ENCODE measurements around the gene PSMA2.

Gene PSMA2

DNA sequence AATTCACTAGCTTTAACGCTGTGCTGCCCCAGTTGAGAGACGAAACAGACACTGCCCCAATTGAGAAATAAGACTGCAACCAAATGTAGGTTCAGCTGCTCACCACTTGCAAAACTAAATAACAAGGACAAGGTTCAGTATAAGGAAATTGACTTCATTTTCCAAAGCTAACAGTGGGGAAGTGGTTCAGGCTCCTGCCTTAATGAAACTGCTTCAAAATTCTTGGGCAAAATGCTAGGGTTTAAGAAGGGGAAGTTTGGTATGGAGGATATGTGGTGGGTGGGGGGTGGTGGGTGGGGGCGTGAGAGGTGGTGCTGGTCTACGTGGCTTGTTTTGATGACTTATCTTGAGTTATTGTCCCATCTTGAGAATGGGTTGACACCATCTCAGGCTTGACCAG, 22.0 kb upstream of the PSMA2 start:
- H3K27ac ChIP-seq: no peak overlapping the region
- TF ChIP-seq ZFX (IDR thresholded peaks at IDR 0.05): no peak
- TF ChIP-seq, protein P1, sequence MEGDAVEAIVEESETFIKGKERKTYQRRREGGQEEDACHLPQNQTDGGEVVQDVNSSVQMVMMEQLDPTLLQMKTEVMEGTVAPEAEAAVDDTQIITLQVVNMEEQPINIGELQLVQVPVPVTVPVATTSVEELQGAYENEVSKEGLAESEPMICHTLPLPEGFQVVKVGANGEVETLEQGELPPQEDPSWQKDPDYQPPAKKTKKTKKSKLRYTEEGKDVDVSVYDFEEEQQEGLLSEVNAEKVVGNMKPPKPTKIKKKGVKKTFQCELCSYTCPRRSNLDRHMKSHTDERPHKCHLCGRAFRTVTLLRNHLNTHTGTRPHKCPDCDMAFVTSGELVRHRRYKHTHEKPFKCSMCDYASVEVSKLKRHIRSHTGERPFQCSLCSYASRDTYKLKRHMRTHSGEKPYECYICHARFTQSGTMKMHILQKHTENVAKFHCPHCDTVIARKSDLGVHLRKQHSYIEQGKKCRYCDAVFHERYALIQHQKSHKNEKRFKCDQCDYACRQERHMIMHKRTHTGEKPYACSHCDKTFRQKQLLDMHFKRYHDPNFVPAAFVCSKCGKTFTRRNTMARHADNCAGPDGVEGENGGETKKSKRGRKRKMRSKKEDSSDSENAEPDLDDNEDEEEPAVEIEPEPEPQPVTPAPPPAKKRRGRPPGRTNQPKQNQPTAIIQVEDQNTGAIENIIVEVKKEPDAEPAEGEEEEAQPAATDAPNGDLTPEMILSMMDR (conservative IDR thresholded peaks at IDR 0.05): no peak

DNA sequence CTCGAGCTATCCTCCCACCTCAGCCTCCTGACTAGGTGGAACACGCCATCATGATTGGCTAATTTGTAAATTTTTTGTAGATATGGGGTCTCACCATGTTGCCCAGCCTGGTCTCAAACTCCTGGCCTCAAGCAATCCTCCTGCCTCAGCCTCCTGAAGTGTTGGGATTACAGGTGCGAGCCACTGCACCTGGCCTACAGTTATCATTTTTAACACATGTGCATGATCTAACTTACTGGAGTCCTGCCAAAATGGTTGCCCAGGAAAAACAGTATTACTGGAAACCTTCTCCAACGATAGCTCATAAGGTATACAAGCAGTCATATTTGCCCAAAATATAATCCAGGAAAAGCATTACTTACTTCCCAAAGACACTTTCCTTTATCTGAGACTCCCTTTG, 20.4 kb upstream of the PSMA2 start:
- no peak overlapping the region for H3K27ac ChIP-seq
- TF ChIP-seq ZFX (IDR thresholded peaks at IDR 0.05): no peak
- TF ChIP-seq, protein P1 (conservative IDR thresholded peaks at IDR 0.05): no peak

DNA sequence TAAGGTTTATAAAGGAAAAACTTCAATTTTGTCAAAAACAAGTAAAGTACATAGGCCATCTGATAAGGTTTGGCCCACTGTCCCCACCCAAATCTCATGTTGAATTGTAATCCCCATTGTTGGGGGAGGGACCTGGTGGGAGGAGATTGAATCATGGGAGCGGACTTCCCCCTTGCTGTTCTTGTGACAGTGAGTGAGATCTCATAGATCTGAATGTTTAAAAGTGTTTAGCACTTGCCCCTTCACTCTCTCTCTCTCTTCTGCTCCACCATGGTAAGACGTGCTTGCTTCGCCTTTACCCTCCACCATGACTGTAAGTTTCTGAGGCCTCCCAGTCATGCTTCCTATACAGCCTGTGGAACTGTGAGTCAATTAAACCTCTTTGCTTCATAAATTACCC, 18.4 kb upstream of the PSMA2 start:
- H3K27ac ChIP-seq: no peak overlapping the region
- TF ChIP-seq, protein P1 (conservative IDR thresholded peaks at IDR 0.05): no peak
- no peak for TF ChIP-seq ZFX (IDR thresholded peaks at IDR 0.05)

DNA sequence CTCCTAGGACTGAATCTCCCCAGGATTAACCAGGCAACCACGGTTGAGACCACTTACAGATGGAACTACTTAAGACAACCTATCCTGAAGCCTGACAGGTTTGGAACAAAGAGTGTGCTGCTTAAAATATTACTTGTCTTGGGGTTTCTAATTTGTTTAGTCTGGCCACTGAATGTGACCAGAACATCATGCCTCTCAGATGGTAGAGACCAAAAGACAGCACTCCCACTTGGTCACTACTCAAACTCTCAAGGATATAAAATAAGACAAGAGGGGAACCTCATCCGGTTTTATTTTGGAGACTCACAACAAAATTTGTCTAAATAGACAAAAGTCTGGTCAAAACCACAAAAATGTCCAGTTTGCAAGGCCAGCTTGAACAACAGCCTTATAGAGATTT, 15.5 kb upstream of the PSMA2 start:
- no peak for TF ChIP-seq ZFX (IDR thresholded peaks at IDR 0.05)
- TF ChIP-seq, protein P1 (conservative IDR thresholded peaks at IDR 0.05): no peak
- no peak overlapping the region for H3K27ac ChIP-seq

DNA sequence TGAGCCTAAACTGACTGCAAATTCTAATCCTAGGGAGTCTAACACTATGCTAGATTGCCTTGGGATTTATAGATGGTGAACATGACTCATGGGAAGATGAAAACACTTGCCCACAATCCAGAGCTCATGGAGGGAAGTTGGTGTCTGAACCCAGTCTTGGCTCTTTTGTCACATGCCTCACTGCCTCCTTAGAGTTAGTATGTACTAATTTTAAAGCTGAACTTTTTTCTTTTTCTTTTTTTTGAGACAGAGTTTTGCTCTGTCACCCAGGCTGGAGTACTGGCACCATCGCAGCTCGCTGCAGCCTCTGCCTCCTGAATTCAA, 14.6 kb upstream of the PSMA2 start:
- no peak overlapping the region for H3K27ac ChIP-seq
- TF ChIP-seq, protein P1 (conservative IDR thresholded peaks at IDR 0.05): no peak
- no peak for TF ChIP-seq ZFX (IDR thresholded peaks at IDR 0.05)

DNA sequence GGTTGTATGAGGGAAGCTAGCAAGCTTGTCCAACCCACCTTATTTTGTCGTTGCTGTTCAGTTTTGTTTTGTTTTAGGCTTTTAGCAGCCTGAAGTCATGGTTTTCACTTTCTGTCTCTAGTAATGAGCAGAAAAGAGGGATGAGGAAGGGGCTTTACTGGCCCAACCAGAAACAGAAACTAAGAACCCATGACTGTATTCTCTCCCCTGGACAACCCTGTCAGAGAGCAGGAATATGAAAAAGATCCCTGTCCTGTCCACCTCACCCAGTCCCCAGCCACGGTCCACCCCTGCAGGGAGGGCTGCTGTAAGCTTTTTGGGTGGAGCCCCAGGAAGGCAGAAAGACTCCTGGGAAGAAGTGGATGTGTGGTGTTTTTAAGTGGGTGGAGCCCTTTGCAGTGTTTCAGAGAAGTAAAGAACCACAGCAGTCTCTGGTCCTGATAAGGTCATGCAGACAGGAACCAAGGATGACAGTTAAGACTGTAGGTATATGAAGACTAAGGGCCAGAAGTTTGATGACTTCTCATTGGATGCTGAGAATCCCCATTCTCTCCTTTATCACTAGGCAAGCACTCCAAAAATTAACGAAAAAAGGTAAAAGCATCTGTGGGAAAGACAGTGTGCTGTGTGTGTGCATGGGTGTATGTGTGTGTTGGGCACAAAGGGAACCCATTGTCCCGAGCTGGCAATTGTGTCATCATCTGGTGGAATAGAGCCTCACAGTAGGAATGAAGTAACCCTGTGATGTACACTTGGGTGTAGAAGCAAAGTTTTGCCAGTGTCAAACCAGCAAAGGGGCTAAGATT, 14.1 kb upstream of the PSMA2 start:
- H3K27ac ChIP-seq: no peak overlapping the region
- TF ChIP-seq, protein P1 (conservative IDR thresholded peaks at IDR 0.05): no peak
- TF ChIP-seq ZFX (IDR thresholded peaks at IDR 0.05): no peak

DNA sequence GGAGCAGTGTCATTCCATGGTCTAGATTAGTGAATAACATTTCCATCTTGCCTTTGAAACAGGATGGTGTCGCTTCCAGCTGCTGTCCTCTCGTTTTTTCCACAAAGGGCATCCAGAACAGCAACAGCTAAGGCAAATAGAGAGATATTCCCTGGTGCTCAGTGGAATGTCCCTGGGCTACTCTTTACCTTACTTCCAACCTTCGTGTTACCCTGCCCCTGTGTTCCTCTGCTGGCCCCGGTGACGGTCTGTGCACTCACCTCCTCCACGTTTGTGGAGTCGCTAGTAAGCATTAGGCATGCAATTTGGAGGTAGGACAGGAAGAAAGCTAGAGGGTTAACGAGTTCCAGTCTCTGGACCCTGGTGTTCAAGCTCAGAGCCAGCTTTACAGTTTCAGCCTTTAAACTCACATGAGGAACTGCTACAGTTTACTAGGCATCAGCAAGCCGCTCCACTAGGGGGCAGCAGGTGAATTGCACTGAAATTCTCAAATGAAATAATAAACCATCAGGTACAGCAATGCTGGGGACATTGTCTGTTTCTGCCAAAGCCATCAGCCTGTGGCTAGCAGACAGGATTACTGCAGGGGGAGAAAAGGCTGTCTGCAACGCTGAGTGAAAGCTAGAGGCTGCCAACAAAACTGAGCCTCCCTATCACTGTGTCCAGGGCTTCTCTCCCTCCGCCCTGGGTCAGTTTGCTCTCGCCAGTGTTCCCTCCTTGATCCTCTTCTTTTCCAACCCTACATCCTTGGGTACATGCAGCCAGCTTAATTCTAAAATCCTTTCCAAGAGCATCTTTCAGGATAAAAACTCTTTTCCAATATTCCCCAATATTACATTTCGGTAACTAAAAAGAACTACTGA, 9.2 kb upstream of the PSMA2 start:
- TF ChIP-seq, protein P1 (conservative IDR thresholded peaks at IDR 0.05): peak; percentile 93
- no peak for TF ChIP-seq ZFX (IDR thresholded peaks at IDR 0.05)
- H3K27ac ChIP-seq: no peak overlapping the region
